GM12873 (cell line): ENCODE measurements around the gene C1orf105.

Experiments used
- TF ChIP-seq, protein P1 (sequence below): IDR thresholded peaks from 2 replicates; pipeline ENCODE4 v1.5.1; 2012; ENCODE audit warnings: low read depth, mild to moderate bottlenecking, moderate library complexity, low read length, control low read depth; ENCODE audit not compliant: insufficient read depth; ENCODE audit errors: missing control alignments

C1orf105 gene

DNA sequence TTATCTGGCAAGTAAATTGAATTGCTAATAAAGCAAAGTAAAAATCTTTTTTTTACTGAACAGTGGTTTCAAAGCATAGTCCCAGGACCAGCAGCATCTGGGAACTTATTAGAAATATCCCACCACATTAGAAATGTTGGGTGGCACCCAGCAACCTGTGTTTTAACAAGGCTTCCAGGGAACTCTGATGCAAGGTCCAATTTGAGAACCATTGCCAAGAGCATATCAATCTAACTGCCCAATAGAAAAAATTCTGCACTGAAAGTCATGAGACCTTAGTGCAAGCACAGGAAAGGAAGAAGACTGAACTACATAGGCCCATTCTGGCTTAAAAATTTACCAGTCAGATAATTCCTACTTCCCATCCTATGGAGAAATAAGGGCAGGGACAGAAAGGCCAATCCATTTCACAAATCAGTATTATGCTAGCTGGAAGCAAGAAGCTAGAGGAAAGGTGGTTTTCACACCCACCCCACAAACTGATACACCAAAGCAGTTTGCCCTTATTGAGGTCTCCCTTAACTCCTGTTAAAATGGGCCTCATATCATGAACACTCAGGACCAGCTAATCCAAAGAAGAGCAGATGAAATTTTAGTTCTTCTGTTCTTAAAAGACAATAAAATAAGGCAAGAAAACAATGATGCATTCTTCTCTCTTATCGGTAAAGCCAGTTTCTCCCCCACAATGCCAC is 17.5 kb upstream of the C1orf105 start:
- TF ChIP-seq, protein P1, sequence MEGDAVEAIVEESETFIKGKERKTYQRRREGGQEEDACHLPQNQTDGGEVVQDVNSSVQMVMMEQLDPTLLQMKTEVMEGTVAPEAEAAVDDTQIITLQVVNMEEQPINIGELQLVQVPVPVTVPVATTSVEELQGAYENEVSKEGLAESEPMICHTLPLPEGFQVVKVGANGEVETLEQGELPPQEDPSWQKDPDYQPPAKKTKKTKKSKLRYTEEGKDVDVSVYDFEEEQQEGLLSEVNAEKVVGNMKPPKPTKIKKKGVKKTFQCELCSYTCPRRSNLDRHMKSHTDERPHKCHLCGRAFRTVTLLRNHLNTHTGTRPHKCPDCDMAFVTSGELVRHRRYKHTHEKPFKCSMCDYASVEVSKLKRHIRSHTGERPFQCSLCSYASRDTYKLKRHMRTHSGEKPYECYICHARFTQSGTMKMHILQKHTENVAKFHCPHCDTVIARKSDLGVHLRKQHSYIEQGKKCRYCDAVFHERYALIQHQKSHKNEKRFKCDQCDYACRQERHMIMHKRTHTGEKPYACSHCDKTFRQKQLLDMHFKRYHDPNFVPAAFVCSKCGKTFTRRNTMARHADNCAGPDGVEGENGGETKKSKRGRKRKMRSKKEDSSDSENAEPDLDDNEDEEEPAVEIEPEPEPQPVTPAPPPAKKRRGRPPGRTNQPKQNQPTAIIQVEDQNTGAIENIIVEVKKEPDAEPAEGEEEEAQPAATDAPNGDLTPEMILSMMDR, result no peak

DNA sequence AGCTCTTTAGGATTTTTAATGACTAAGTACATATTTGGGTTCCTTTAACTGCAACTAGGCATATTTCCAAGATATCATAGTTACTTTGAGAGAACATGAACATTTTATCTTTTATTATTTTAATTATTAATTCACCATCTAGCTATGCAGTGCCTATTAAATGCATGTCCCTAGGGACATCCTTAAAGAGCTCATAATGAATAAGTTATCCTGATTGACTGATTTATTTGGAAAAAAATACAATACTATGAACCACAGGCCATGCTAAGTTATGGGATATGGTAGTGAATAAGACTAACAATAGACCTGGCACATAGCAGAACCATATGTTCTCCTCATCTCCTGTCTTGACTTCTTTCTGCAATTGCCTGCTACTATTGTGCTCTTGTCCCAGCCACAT is 16.4 kb upstream of the C1orf105 start:
- TF ChIP-seq, protein P1, result no peak

DNA sequence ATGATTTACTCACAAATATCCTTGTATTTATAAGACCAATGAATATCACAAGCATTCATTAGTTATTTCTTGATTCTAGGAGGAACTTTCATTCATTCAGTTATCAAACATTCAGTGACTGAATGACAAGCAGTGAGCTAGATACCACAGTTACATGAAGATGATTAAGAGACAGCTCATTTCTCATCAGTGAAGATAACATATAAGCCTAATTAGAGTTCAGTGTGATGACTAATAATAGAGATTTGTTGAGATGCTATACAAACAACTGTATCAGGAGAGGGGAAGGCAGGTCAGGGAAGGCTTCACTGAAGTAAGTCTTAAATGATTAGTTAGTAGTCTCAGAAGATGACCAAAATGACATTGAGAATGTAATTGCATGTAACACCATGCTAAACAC is 14.6 kb upstream of the C1orf105 start:
- TF ChIP-seq, protein P1, result no peak

DNA sequence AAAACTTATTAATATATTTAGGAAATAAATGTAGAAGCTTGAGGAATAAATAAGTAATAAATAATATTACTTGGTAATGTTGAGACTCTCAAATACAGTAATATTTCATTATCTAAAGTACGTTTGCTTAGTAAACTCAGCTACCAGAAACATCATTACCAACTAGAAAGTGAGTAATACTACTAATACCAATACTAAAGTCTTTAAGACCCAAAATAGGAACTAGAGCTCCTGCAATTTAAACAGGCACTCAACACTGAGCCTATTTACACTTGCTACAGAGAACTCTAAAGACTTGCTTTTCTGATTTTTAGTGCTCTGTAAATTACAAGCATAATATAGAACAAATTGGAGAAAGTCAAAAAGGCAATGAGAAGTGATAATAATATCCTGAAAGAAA is 13.5 kb upstream of the C1orf105 start:
- TF ChIP-seq, protein P1, result no peak

DNA sequence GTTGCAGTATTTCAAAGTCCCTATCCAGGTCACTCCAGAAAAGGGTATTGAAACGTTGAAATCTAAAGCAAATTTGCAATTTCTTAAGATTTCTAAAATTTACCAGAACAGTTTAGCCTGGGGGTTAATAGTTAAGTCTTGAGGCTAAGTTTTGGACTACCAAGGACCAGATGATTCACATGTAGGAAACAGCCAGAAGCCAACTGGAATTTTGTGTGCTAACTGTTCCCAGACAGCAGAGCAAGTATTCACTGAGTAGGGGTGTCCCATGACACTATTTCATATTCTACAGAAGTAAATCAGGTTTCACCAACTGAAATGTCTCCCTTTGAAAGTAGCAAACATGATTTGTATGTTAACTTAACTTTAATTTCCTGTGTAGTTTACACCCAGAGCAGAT is 11.5 kb upstream of the C1orf105 start:
- TF ChIP-seq, protein P1, result no peak

DNA sequence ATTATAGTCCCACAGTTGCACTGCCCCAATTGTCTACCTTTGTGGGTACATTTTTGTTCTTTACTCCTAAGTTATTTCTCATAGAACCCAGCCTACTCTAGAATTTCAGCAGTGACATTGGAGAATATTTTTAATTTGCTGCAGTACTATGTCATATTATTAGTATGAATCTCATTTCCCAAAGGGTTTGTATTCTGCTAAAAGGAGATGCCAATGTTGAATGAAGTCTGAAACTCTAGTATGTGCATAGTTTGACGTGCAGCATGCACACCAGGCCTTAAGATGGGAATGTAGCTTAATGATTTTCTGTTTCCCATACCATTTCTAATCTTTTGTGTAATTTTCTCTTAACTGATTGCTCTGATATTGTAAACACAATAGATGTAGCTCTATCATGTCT is 10.5 kb upstream of the C1orf105 start:
- TF ChIP-seq, protein P1, result no peak

DNA sequence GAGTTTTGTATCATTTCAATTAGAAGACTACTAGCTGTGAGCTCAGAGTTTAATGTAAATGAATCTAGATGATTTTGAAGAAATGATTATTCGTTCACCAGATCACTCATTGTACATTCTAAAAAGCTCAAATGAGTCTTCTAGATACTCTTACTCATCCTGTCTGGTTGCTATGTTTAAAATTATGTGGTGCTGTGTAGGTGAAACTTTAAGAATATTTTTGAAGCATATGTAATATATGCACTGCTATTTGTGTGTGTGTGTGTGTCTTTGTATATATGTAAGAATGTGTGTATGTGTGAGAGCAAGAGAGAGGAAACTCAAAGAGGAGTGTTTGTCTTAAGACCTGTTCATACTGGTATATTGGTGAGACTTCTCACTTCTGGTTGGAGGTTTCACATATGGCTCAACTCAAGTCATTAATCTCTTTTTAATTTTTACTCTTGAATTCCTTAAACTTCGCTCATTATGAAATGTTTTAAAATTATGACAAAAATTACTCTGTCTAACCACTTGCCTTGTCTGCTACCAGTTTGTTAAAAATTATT is 8.6 kb upstream of the C1orf105 start:
- TF ChIP-seq, protein P1, result no peak
